Right lobe of liver (tissue), 4 donors: ENCODE measurements around the gene ASPG.

Experiments
- POLR2A ChIP-seq: fragments of 450-650 bp; IDR thresholded peaks from one replicate; pipeline ENCODE4 v1.6.1; 2017; ENCODE audit warnings: antibody characterized with exemption, mild to moderate bottlenecking
- TF ChIP-seq, protein P1 (sequence below), 4 donors: fragments of 200-600 bp in 3 of 4; fragments of 450-650 bp in 1 of 4; IDR thresholded peaks; one replicate each; pipeline versions ENCODE4 v1.5.1 to v1.8.0; 2016 to 2022; ENCODE audit warnings: antibody characterized with exemption in 4 of 4, mild to moderate bottlenecking in 2 of 4
- donor health status: DM: no; HTN: no; CAD: no.
- donor health status: DM: no; HTN: no; CAD: no.
- donor health status: DM: no; HTN: yes; CAD: no.

DNA sequence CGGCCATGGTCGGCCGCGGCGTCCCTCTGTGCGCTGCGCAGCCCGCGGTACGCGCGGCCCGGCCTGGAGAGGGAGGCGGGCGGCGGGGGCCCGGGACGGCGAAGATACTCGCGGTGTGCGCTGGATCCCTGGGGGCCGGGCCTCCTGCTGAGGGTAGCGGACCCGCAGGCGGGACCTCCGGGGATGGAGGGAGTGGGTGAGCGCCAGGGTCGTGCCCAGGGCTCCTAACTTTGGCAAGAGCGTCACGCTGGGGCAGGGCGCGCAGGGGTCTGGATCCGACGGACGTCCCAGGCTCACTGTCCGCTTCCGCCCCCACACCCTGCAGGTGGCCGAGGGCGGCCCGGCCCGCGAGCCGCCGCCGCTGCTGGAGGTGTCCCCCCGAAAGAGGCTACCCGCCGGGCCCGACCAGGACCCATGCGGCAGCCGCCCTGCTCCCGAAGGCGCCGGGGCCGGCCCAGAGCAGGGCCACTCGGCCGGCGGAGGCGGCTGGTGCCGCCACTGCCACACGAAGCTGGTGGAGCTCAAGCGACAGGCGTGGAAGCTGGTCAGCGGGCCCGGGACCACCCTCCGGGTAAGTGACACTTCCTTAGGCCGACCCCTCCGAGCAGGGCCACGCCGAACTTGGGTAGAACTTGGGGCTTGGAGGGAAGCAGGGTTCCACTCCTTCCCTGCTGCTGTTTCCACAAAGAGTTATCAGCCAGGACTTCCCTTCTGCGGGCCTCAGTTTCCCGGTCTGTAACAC is 53.4 kb downstream of the ASPG start:
- TF ChIP-seq, protein P1, sequence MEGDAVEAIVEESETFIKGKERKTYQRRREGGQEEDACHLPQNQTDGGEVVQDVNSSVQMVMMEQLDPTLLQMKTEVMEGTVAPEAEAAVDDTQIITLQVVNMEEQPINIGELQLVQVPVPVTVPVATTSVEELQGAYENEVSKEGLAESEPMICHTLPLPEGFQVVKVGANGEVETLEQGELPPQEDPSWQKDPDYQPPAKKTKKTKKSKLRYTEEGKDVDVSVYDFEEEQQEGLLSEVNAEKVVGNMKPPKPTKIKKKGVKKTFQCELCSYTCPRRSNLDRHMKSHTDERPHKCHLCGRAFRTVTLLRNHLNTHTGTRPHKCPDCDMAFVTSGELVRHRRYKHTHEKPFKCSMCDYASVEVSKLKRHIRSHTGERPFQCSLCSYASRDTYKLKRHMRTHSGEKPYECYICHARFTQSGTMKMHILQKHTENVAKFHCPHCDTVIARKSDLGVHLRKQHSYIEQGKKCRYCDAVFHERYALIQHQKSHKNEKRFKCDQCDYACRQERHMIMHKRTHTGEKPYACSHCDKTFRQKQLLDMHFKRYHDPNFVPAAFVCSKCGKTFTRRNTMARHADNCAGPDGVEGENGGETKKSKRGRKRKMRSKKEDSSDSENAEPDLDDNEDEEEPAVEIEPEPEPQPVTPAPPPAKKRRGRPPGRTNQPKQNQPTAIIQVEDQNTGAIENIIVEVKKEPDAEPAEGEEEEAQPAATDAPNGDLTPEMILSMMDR (IDR thresholded peaks at IDR 0.05), result no peak
- TF ChIP-seq POLR2A, result peak; percentile 0
